Measurements from ENCODE around the gene FAM32A.

Gene FAM32A

DNA sequence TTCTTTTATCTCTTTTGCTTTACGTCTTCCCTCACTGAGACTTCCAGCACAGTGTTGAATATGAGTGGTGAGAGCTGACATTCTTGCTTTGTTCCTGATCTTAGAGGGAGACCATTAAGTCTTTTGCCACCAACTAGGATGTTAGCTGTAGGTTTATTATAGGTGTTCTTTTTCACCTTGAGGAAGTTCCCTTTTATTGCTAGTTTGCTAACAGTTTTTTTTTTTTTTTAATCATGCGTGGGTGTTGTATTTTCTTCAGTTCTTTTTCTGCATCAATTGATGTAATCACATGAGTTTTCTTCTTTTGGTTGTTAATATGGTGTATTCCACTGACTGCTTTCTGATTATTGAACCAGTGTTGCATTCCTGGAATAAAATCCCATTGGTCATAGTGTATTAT is 33.6 kb downstream of the FAM32A start:
- TF ChIP-seq HDGF (IDR thresholded peaks at IDR 0.05; ENCODE audit: borderline replicate concordance), result no peak
- ChIA-PET CTCF (no interaction called here), POLR2A (no interaction called here)
- DNase-seq (ENCODE audit: extremely low spot score), result no peak

- CTCF ChIA-PET, result interaction anchor here (0.6 kb wide), 1 partner anchor 169 kb away, joined by 3 read pairs; no protein-coding TSS in a partner anchor
- TF ChIP-seq HDGF (IDR thresholded peaks at IDR 0.05; ENCODE audit: borderline replicate concordance) (no peak), TARDBP (IDR thresholded peaks at IDR 0.05) (no peak), ARNT (IDR thresholded peaks at IDR 0.05) (no peak), ELF4 (IDR thresholded peaks at IDR 0.05) (no peak), L3MBTL2 (conservative IDR thresholded peaks at IDR 0.05) (no peak), BHLHE40 (IDR thresholded peaks at IDR 0.05; ENCODE audit: borderline replicate concordance) (no peak), PKNOX1 (IDR thresholded peaks at IDR 0.05) (no peak), ZNF384 (IDR thresholded peaks at IDR 0.05) (no peak), SUZ12 (IDR thresholded peaks at IDR 0.05) (no peak), FOXA1 (IDR thresholded peaks at IDR 0.05) (no peak), CTBP1 (IDR thresholded peaks at IDR 0.05; ENCODE audit: borderline replicate concordance) (no peak), FOXK2 (IDR thresholded peaks at IDR 0.05) (no peak), FOXM1 (IDR thresholded peaks at IDR 0.05; ENCODE audit: borderline replicate concordance) (no peak), NFRKB (IDR thresholded peaks at IDR 0.05) (no peak), LEF1 (IDR thresholded peaks at IDR 0.05; ENCODE audit: borderline replicate concordance) (no peak), SP1 (IDR thresholded peaks at IDR 0.05) (no peak)
- POLR2A ChIA-PET, result no interaction called here
- no peak for DNase-seq (ENCODE audit: extremely low spot score)
Measured at GRCh38 chr19:16222806-16223205, 37.6 kb downstream of the FAM32A start.

- TF ChIP-seq CTBP1 (IDR thresholded peaks at IDR 0.05; ENCODE audit: borderline replicate concordance) (no peak), SUZ12 (IDR thresholded peaks at IDR 0.05) (no peak), ARNT (IDR thresholded peaks at IDR 0.05) (no peak), LEF1 (IDR thresholded peaks at IDR 0.05; ENCODE audit: borderline replicate concordance) (no peak), FOXM1 (IDR thresholded peaks at IDR 0.05; ENCODE audit: borderline replicate concordance) (no peak), HDGF (IDR thresholded peaks at IDR 0.05; ENCODE audit: borderline replicate concordance) (no peak), ELF4 (IDR thresholded peaks at IDR 0.05) (no peak), FOXA1 (IDR thresholded peaks at IDR 0.05) (no peak), BHLHE40 (IDR thresholded peaks at IDR 0.05; ENCODE audit: borderline replicate concordance) (no peak), TARDBP (IDR thresholded peaks at IDR 0.05) (no peak), NFRKB (IDR thresholded peaks at IDR 0.05) (no peak), L3MBTL2 (conservative IDR thresholded peaks at IDR 0.05) (no peak), FOXK2 (IDR thresholded peaks at IDR 0.05) (no peak), SP1 (IDR thresholded peaks at IDR 0.05) (no peak), ZNF384 (IDR thresholded peaks at IDR 0.05) (no peak), PKNOX1 (IDR thresholded peaks at IDR 0.05) (no peak)
- ChIA-PET CTCF (no interaction called here), POLR2A (no interaction called here)
- no peak for DNase-seq (ENCODE audit: extremely low spot score)
Measured at GRCh38 chr19:16223746-16224145, 38.5 kb downstream of the FAM32A start.

DNA sequence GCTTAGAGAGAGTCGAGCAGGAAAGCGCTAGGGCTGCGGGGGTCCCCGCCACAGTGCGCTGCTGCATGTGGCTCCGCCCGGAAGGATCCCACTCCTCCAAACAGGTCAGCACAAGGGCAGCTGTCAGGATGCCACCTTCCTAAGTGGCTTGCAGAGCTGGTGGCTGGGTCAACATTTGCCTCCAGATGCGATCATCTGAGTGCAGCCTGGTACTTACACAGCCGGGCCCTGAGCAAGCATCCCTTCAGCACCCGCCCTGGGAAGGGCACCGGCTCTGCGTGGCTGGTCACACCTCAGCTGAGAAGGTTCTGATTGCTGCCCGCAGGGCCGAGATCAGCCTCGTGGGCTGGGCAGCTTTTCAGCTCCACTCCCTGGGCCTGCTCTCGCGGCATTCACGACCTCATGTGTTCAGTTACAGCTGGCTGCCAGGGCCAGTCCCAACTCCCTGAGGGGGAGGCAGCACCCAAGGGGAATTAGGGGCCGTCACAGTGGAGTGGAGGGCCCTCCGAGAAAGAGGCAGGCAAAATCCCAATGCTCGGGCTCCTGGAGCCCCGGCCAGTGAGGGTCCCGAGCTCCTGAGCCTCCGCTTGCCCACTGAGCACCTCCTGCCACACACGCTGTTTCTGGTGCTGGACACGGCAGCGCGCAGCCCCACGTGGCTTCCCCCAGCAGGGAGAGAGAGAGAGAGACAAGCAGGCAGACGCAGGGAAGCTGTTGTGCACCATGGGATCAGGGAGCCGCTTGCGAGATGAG is 39.3 kb downstream of the FAM32A start:
- ChIA-PET CTCF (no interaction called here), POLR2A (interaction anchor here (0.6 kb wide), 1 partner anchor 1525 kb away, joined by 3 read pairs; no protein-coding TSS in a partner anchor)
- no peak for TF ChIP-seq BHLHE40 (IDR thresholded peaks at IDR 0.05; ENCODE audit: borderline replicate concordance)
- no peak for TF ChIP-seq L3MBTL2 (conservative IDR thresholded peaks at IDR 0.05)
- TF ChIP-seq HDGF (IDR thresholded peaks at IDR 0.05; ENCODE audit: borderline replicate concordance), result no peak
- no peak for TF ChIP-seq ELF4 (IDR thresholded peaks at IDR 0.05)
- TF ChIP-seq TARDBP (IDR thresholded peaks at IDR 0.05), result no peak
- TF ChIP-seq ZNF384 (IDR thresholded peaks at IDR 0.05), result no peak
- no peak for TF ChIP-seq NFRKB (IDR thresholded peaks at IDR 0.05)
- no peak for DNase-seq (ENCODE audit: extremely low spot score)

GRCh38 chr19:16225279-16226183 is 40.3 kb downstream of the FAM32A start:
- POLR2A ChIA-PET, result interaction anchor here (0.6 kb wide), 1 partner anchor 1524 kb away, joined by 3 read pairs; no protein-coding TSS in a partner anchor
- DNase-seq (ENCODE audit: extremely low spot score), result no peak
- TF ChIP-seq FOXM1 (IDR thresholded peaks at IDR 0.05; ENCODE audit: borderline replicate concordance) (no peak), NFRKB (IDR thresholded peaks at IDR 0.05) (no peak), L3MBTL2 (conservative IDR thresholded peaks at IDR 0.05) (no peak), HDGF (IDR thresholded peaks at IDR 0.05; ENCODE audit: borderline replicate concordance) (no peak), ARNT (IDR thresholded peaks at IDR 0.05) (no peak), ELF4 (IDR thresholded peaks at IDR 0.05) (no peak), BHLHE40 (IDR thresholded peaks at IDR 0.05; ENCODE audit: borderline replicate concordance) (no peak), FOXK2 (IDR thresholded peaks at IDR 0.05) (no peak), LEF1 (IDR thresholded peaks at IDR 0.05; ENCODE audit: borderline replicate concordance) (no peak), SUZ12 (IDR thresholded peaks at IDR 0.05) (no peak), PKNOX1 (IDR thresholded peaks at IDR 0.05) (no peak)
- CTCF ChIA-PET, result no interaction called here

Data from HEK293T (cell line).